Stromal cell of bone marrow (primary cell): ENCODE data around the gene HIGD2A.
"Not testable (repeated sequence)": the region's sequence is repeated elsewhere in the genome, so short reads cannot be mapped to it uniquely, and the experiment has no call there.

Source experiments
- DNase-seq: peaks from one replicate; pipeline ENCODE4 v3.0.0-alpha.2; 2012; ENCODE audit warnings: low read depth

Gene HIGD2A

GRCh38 chr5:176394881-176395675 is 6.5 kb downstream of the HIGD2A start:
- no peak for DNase-seq

- DNase-seq: no peak
Observed at GRCh38 chr5:176396330-176396729, 7.8 kb downstream of the HIGD2A start.

GRCh38 chr5:176397736-176398420 is 9.3 kb downstream of the HIGD2A start:
- no peak for DNase-seq

DNA sequence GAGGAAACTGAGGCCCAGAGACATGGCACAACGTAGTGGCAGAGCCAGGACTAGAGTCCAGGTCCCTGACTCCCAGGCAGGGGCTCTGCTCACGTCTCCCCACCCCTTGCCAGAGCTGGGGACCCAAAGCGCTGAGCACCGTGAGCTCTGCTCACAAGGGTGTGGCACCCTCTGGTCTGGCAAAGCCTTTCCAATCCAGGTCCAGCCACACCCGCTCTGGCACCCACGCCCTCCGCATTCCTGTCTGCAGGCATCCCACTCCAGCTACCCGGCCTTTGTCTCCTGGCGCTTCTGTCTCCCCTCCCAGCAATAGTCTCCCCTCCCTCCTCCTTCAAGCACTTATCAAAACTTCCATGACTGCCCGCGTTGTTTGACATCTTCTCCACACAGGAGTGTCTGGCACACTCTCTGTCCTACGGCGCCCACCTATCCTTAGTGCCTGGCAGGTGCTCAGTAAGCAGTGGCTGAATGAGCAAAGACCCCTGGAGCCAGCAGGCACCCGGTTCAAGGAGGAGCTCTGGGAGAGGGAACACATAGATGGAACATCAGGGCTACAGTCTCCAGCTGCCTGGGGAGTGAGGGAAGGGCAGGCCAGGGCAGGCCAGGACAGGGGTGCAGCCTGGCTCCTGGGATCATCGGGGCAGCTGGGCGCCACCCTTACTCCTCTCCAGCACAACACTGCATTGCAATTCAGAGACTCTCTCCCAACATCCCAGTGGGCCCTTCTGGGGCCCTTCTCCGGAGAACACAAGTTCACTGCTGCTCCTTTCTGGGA is 12.0 kb downstream of the HIGD2A start:
- DNase-seq: no peak

DNA sequence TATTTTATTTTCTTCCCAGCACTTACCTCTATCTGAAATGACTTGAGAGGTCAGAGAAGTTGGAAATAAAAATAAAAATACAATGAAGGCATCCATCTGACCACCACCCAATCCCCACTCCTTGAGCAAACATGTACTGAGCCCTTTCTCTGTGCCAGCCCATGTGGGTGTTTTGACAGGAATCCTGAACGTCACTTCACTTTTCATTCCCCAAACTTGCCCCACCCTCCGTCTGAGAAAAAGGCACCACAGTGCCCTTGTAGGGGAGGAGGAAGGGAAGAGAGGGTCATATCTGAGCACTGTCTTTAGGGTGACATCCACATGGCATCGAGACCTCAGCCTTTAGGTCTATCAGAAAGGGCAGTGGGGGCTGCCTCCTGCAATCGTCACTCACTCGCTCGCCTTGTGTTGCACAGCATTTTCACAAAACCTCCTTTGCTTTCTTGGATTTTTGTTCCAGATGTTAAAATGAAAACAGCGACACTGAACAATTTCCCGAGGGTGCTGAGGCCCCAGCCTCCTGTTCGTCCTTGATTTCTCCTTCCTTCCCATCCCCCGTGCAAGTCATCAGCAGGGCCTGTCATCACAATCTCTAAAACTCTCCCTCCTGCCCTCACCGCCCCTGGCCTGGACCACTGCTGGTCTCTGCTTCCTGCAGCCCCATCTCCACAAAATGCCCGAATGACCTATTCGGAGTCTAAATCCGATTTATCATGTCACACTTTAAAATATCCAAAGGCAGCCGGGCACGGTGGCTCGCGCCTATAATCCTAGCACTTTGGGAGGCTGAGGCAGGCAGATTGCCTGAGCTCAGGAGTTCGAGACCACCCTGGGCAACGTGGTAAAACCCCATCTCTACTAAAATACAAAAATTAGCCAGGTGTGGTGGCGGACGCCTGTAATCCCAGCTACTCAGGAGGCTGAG is 13.0 kb downstream of the HIGD2A start:
- DNase-seq: no peak

DNA sequence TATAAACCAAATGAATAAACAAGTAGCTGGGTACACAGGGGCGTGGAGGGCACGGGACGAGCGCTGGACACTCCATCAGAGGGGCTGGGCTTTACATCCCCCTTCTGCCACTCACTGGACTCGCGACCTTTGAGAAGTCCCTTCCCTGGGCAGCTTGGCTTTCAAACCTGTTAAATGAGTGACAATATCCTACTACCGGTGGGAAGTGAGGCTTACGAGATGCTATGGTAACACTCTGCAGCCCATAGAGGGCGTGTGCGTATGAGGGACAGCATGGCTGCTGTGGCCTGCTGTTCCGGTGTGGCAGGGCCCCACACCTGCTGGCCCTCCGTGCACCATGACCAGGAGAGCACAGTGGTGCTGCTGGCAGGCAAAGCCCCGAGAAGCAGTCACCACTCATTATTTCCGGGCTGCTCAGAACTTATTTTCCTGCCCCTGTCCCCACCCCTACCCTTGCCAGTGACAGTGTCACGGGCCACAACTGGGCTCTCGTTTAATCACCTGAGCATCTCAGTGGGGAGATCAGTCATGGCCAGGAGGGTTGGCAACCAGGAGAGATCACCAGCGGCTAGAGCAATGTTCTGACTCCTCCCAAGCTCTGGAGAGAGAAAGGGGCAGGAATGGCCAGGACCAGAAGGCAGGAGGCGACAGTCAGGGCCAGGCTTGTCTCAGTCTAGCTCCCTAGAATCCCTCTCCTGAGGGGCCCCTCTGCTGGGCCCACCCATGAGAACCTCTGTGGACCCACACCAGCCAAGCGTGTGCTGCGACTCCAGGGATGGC is 17.3 kb downstream of the HIGD2A start:
- no peak for DNase-seq

- DNase-seq: no peak
Observed at GRCh38 chr5:176406436-176407052, 18.0 kb downstream of the HIGD2A start.

DNA sequence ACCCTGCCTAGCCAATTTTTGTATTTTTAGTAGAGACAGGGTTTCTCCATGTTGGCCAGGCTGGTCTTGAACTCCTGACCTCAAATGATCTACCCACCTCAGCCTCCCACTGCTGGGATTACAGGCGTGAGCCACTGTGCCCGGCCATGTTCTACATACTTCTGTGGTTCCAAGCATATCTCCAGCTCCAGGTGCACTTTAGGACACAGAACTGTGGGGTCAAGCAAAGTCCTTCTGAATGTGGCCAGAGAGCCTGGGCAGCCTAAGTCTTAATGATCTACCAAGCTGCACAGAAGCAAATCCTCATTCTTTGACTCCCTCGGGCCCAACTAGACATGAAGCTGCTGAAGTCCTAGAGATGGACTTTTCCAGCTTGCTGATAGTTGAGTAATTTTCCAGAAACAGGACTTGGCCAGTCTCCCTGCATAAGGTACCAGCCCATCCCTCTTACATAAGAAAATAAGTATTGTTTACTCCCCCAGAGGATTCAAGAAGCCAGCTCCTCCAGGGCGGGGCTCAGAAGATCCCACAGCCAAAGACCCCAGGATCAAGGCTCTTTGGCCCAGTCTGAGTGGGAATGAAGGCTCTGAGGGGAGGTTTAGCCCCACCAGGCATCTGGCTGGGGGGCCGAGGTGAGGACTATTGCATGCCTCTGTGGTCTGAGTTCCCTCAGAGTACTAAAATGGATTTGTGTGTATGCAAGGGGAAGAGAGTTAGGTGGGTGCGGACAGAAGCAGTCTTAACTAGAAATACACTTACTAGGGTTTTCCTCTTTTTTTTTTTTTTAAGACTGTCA is 19.1 kb downstream of the HIGD2A start:
- peak; percentile 22 for DNase-seq

DNA sequence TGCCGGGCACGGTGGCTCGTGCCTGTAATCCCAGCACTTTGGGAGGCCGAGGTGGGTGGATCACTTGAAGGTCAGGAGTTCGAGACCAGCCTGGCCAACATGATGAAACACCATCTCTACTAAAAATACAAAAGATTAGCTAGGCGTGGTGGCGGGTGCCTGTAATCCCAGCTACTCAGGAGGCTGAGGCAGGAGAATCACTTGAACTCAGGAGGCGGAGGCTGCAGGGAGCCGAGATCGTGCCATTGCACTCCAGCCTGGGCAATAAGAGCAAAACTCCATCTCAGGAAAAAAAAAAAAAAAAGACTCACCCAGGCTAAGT is 19.7 kb downstream of the HIGD2A start:
- not testable (repeated sequence) for DNase-seq

GRCh38 chr5:176408590-176408989 is 20.0 kb downstream of the HIGD2A start:
- no peak for DNase-seq

DNA sequence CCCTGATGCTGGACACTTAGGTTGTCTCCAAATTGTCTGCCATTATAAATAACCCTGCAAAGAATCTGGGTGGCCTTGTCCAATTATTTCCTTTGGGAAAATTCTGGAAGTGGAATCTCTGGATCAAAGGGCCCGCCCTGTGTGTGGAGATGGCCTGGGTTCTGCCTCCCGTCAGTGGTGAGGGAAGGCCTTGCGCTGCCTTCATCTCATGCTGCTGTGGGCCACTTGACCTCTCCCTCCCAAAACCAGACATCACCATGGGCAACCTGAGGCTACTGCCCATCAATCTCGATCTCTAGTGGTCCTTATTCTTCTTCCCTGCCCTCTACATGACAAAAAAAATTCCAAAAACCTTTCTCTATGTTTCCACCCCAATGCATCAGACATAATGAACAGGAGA is 21.2 kb downstream of the HIGD2A start:
- no peak for DNase-seq

DNA sequence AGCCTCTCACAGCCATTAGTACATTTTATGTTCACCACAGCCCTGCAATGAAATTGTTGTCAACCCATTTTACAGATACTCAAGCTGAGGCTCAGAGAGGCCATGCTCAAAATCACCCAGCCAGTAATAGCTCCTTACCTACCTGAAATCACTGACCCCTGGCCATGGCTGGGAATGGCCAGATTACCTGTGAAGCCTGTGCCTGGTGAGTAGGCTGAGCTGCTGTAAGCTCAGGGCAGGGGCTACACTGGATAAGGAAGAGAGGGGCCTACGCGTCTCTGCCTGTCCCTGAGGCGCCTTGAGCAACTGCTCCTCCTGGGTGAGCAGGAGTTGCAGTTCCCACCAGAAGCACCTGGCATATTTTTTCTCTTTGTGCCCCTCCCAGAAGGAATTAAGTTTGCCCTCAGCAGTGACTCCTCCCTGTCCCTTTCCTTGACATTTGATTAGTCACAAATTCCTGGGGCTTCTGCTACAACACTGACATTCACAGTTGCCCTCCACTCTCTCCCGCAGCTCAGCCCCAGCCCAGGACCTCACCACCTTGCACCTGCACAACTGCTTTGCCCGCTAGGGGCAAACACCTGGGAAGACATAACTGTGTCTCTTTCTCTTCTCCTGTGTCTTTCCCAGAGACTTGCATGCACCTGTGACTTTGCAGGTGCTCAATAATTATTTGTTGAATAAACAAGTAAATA is 22.1 kb downstream of the HIGD2A start:
- DNase-seq: no peak

GRCh38 chr5:176412517-176413254 is 24.1 kb downstream of the HIGD2A start:
- DNase-seq: no peak

GRCh38 chr5:176413255-176413565 is 24.7 kb downstream of the HIGD2A start:
- no peak for DNase-seq

DNA sequence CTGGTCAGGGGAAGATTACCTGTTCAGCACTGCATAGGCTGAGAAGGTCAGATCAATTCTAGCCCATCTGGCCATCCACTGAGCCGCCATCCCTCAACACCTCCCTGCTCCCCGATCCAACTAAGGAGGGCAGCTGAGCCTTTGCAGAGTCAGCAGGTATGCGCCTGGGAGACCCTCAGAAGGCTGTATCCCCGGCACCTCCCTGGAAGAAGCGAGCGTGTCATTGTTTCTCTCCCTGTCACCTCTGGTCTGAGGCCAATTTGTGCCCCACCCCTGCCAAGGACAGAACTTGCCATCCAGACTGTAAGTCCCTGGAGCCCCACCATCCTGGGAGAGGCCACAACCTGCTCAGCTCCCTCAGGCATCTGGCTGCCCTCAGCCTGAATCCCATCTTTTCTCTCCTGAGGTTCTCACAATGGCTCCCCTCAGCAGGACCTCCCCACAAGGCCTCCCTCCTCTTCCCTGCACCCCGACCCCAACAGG is 25.2 kb downstream of the HIGD2A start:
- DNase-seq: no peak

- no peak for DNase-seq
Observed at GRCh38 chr5:176414704-176415103, 26.2 kb downstream of the HIGD2A start.

GRCh38 chr5:176415240-176415951 is 26.8 kb downstream of the HIGD2A start:
- no peak for DNase-seq
